Vagina (tissue), 2 donors: ENCODE results near the gene IFNAR2.
"Not testable (repeated sequence)": the region's sequence is repeated elsewhere in the genome, so short reads cannot be mapped to it uniquely, and the experiment has no call there.

Source experiments
- POLR2A ChIP-seq, 2 donors: fragments of 450-650 bp; IDR thresholded peaks; one replicate each; pipeline ENCODE4 v1.6.1; 2017; ENCODE audit warnings: antibody characterized with exemption in 2 of 2, mild to moderate bottlenecking in 2 of 2, moderate library complexity in 2 of 2
- TF ChIP-seq, protein P1 (sequence below), 3 experiments: fragments of 450-650 bp in 2 of 3; fragments of 200-600 bp in 1 of 3; sonication (generic) in 1 of 3; IDR thresholded peaks; one replicate each; pipeline ENCODE4 v1.5.1; 2017 to 2019; ENCODE audit warnings: antibody characterized with exemption in 3 of 3, mild to moderate bottlenecking in 2 of 3, moderate library complexity in 2 of 3

DNA sequence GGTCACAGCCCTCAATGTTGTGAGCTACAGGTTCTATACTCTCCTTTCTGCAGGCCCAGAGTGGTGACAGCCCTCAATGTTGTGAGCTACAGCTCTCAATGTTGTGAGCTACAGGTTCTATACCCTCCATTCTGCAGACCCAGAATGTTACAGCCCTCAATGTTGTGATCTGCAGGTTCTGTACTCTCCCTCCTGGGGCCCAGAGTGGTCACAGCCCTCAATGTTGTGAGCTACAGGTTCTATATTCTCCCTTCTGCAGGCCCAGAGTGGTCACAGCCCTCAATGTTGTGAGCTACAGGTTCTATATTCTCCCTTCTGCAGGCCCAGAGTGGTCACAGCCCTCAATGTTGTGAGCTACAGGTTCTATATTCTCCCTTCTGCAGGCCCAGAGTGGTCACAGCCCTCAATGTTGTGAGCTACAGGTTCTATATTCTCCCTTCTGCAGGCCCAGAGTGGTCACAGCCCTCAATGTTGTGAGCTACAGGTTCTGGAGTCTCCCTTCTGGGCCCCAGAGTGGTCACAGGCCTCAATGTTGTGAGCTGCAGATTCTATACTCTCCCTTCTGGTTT, 9.9 kb downstream of the IFNAR2 start:
- not testable (repeated sequence) for TF ChIP-seq POLR2A (IDR thresholded peaks at IDR 0.05)
- TF ChIP-seq, protein P1, sequence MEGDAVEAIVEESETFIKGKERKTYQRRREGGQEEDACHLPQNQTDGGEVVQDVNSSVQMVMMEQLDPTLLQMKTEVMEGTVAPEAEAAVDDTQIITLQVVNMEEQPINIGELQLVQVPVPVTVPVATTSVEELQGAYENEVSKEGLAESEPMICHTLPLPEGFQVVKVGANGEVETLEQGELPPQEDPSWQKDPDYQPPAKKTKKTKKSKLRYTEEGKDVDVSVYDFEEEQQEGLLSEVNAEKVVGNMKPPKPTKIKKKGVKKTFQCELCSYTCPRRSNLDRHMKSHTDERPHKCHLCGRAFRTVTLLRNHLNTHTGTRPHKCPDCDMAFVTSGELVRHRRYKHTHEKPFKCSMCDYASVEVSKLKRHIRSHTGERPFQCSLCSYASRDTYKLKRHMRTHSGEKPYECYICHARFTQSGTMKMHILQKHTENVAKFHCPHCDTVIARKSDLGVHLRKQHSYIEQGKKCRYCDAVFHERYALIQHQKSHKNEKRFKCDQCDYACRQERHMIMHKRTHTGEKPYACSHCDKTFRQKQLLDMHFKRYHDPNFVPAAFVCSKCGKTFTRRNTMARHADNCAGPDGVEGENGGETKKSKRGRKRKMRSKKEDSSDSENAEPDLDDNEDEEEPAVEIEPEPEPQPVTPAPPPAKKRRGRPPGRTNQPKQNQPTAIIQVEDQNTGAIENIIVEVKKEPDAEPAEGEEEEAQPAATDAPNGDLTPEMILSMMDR (IDR thresholded peaks at IDR 0.05): not testable (repeated sequence)
